SK-N-SH (cell line): ENCODE measurements around the gene TAAR2. TPM values are rescaled to one million over a fixed set of nuclear protein-coding genes. Genes with fewer than 3 reads are reported as not detected.

Experiments used
- CTCF ChIA-PET: fragments of 300-600, 350-600 bp; formaldehyde crosslinking; extraction: SDS; loops from one replicate; lab custom pipeline; 2021; lab: Yijun Ruan, JAX
- POLR2A ChIA-PET: fragments of 350-600 bp; sonication (Branson Sonifier 250); formaldehyde crosslinking; extraction: SDS; loops from one replicate; lab custom pipeline; 2020; ENCODE audit warnings: antibody characterized with exemption, inconsistent platforms; lab: Yijun Ruan, JAX
- DNase-seq: peaks from one replicate; pipeline ENCODE4 v3.0.0; 2012
- H2AFZ ChIP-seq: fragments of 200-600 bp; sonication (generic); 2 replicates; pipeline ENCODE4 v1.8.1; 2016; ENCODE audit warnings: antibody characterized with exemption, mild to moderate bottlenecking, low read depth
- H3F3A ChIP-seq: fragments of 200-600 bp; sonication (generic); replicated peaks from 2 replicates; pipeline ENCODE3; 2016; ENCODE audit warnings: antibody characterized with exemption, mild to moderate bottlenecking; ENCODE audit not compliant: insufficient read depth
- H3K27ac ChIP-seq, 2 experiments: fragments of 200-500 bp in 1 of 2; fragments of 200-600 bp in 1 of 2; sonication (Bioruptor generic) in 1 of 2; sonication (generic), shearing (Covaris generic) in 1 of 2; 2 replicates each; pipeline versions ENCODE4 v1.5.1 to v1.6.1; 2014 to 2016; ENCODE audit warnings: low read depth in 2 of 2, inconsistent platforms in 1 of 2, low read length in 1 of 2, mild to moderate bottlenecking in 1 of 2, mixed read lengths in 1 of 2
- H3K27me3 ChIP-seq: fragments of 200-600 bp; sonication (generic), shearing (Covaris generic); 2 replicates; pipeline ENCODE4 v1.6.1; 2016; ENCODE audit warnings: mixed run types; ENCODE audit not compliant: insufficient read depth
- H3K36me3 ChIP-seq, 2 experiments: fragments of 200-500 bp in 1 of 2; fragments of 200-600 bp in 1 of 2; sonication (Bioruptor generic) in 1 of 2; sonication (generic) in 1 of 2; replicated peaks in 1 of 2; 2 replicates each; pipeline versions ENCODE3 to v1.5.1; 2014 to 2016; ENCODE audit warnings: low read length in 1 of 2, mild to moderate bottlenecking in 1 of 2; ENCODE audit not compliant: insufficient read depth in 2 of 2, control insufficient read depth in 1 of 2
- H3K4me1 ChIP-seq, 2 experiments: fragments of 200-500 bp in 1 of 2; fragments of 200-600 bp in 1 of 2; sonication (Bioruptor generic) in 1 of 2; sonication (generic), shearing (Covaris generic) in 1 of 2; 2 replicates each; pipeline versions ENCODE4 v1.5.1 to v1.6.1; 2014 to 2016; ENCODE audit warnings: low read depth in 1 of 2, low read length in 1 of 2, mixed run types in 1 of 2; ENCODE audit not compliant: insufficient read depth in 2 of 2, control insufficient read depth in 1 of 2
- H3K4me2 ChIP-seq: fragments of 200-600 bp; sonication (generic), shearing (Covaris generic); 2 replicates; pipeline ENCODE4 v1.6.1; 2017; ENCODE audit warnings: mixed run types
- H3K4me3 ChIP-seq, 2 experiments: fragments of 200-500 bp in 1 of 2; fragments of 200-600 bp in 1 of 2; sonication (Bioruptor generic) in 1 of 2; sonication (generic), shearing (Covaris generic) in 1 of 2; 2 replicates each; pipeline versions ENCODE4 v1.5.1 to v1.8.1; 2014 to 2016; ENCODE audit warnings: low read depth in 2 of 2, inconsistent platforms in 1 of 2, low read length in 1 of 2, mild to moderate bottlenecking in 1 of 2, mixed read lengths in 1 of 2, moderate library complexity in 1 of 2
- H3K79me2 ChIP-seq: fragments of 200-600 bp; sonication (generic); 2 replicates; pipeline ENCODE4 v1.8.1; 2017; ENCODE audit warnings: mild to moderate bottlenecking; ENCODE audit not compliant: insufficient read depth
- H3K9ac ChIP-seq: fragments of 200-600 bp; sonication (generic); 2 replicates; pipeline ENCODE4 v1.6.1; 2017; ENCODE audit warnings: mixed run types
- H3K9me2 ChIP-seq: fragments of 200-600 bp; sonication (generic); 2 replicates; pipeline ENCODE4 v1.6.1; 2017; ENCODE audit warnings: mixed run types
- H3K9me3 ChIP-seq: fragments of 200-600 bp; sonication (generic); 2 replicates; pipeline ENCODE4 v1.6.1; 2017; ENCODE audit warnings: mixed run types, mild to moderate bottlenecking, moderate library complexity
- H4K20me1 ChIP-seq: fragments of 200-600 bp; sonication (generic); 2 replicates; pipeline ENCODE4 v1.6.1; 2017; ENCODE audit warnings: mild to moderate bottlenecking, mixed run types; ENCODE audit not compliant: insufficient read depth
- CTCF ChIP-seq: fragments of 200-600 bp; sonication (generic); IDR thresholded peaks from 2 replicates; pipeline ENCODE4 v1.6.1; 2017; ENCODE audit warnings: antibody characterized with exemption, mild to moderate bottlenecking, moderate library complexity
- ELF1 ChIP-seq: IDR thresholded peaks from 2 replicates; pipeline ENCODE4 v1.4.0; 2012
- FOXJ3 ChIP-seq: sonication (generic); formaldehyde crosslinking; IDR thresholded peaks from 2 replicates; pipeline ENCODE4 v1.5.1; 2020; ENCODE audit warnings: mild to moderate bottlenecking, missing genetic modification reagents
- IRF3 ChIP-seq: fragments of 150-350 bp; IDR thresholded peaks from 2 replicates; pipeline ENCODE4 v1.6.1; 2016; ENCODE audit warnings: mild to moderate bottlenecking, low read depth, low read length
- MEF2A ChIP-seq: IDR thresholded peaks from 2 replicates; pipeline ENCODE4 v1.4.0; 2012; ENCODE audit warnings: low read depth, borderline replicate concordance
- MXI1 ChIP-seq: IDR thresholded peaks from 2 replicates; pipeline ENCODE4 v1.6.1; 2012; ENCODE audit warnings: mild to moderate bottlenecking, low read depth, low read length, improper control_type of control experiment
- RAD21 ChIP-seq: IDR thresholded peaks from 2 replicates; pipeline ENCODE4 v1.6.1; 2012; ENCODE audit warnings: mild to moderate bottlenecking, low read length
- REST ChIP-seq: IDR thresholded peaks from 2 replicates; pipeline ENCODE4 v1.6.1; 2012; ENCODE audit warnings: mild to moderate bottlenecking, low read depth, low read length, moderate library complexity
- RFX5 ChIP-seq: IDR thresholded peaks from 2 replicates; pipeline ENCODE4 v1.6.1; 2012; ENCODE audit warnings: mild to moderate bottlenecking, improper control_type of control experiment, low read length
- RXRA ChIP-seq: IDR thresholded peaks from 2 replicates; pipeline ENCODE4 v1.4.0; 2012; ENCODE audit warnings: low read depth, mild to moderate bottlenecking, borderline replicate concordance
- SIN3A ChIP-seq: IDR thresholded peaks from 2 replicates; pipeline ENCODE4 v1.6.1; 2012; ENCODE audit warnings: low read depth, mild to moderate bottlenecking, low read length, moderate library complexity, borderline replicate concordance
- TAF1 ChIP-seq: IDR thresholded peaks from 2 replicates; pipeline ENCODE4 v1.6.1; 2012; ENCODE audit warnings: low read depth, mild to moderate bottlenecking, low read length, moderate library complexity, borderline replicate concordance
- USF2 ChIP-seq: fragments of 150-350 bp; IDR thresholded peaks from 2 replicates; pipeline ENCODE4 v1.6.1; 2017; ENCODE audit warnings: antibody characterized with exemption, low read length, low read depth, borderline replicate concordance
- ZBTB33 ChIP-seq: IDR thresholded peaks from 2 replicates; pipeline ENCODE4 v1.4.0; 2012; ENCODE audit warnings: low read depth, borderline replicate concordance
- WGBS: methylation state at CpG from one replicate; pipeline ENCODE4 v1.1.6; 2017; ENCODE audit warnings: low lambda C conversion rate; 5-methylcytosine and 5-hydroxymethylcytosine counted together
- polyA plus RNA-seq, 3 experiments: library from polyadenylated mRNA; depleted of rRNA; stranded (reverse); fragments of >200 nt; gene quantifications; 2 replicates each; pipeline ENCODE4 v1.2.3, GENCODE V29; 2012

TAAR2 gene
- polyA plus RNA-seq, 1 of the 3 experiments (the other 2 are of a cell fraction): not detected

GRCh38 chr6:132669690-132670291 lies 45.7 kb upstream of the TAAR2 start:
- no peaks in the 10 kb centered on the region for H4K20me1 ChIP-seq
- ChIA-PET CTCF (interaction anchor here (0.8 to 3.1 kb wide), 11 partner anchors 10 to 862 kb away, joined by 3 to 10 read pairs (median 3); partner anchors contain the start of gene SLC18B1), POLR2A (no interaction called here)
- TF ChIP-seq CTCF (peak; percentile 62), USF2 (no peak), RAD21 (peak; percentile 58), MEF2A (no peak)
- H3K27ac ChIP-seq: no peak overlapping the region
- H3K27me3 ChIP-seq: no peaks in the 10 kb centered on the region
- no peak overlapping the region for H2AFZ ChIP-seq
- no peaks in the 10 kb centered on the region for H3K9me3 ChIP-seq
- no peaks in the 10 kb centered on the region for H3K9me2 ChIP-seq
- H3K36me3 ChIP-seq: no peaks in the 10 kb centered on the region
- H3F3A ChIP-seq: no peaks in the 10 kb centered on the region
- H3K4me2 ChIP-seq: no peak overlapping the region
- WGBS: 3% methylated on average over 4 of the region's 4 CpGs
- peak; percentile 8 for DNase-seq
- H3K79me2 ChIP-seq: no peaks in the 10 kb centered on the region
- H3K9ac ChIP-seq: no peak overlapping the region
- H3K4me1 ChIP-seq: no peaks in the 10 kb centered on the region
- no peak overlapping the region for H3K4me3 ChIP-seq

- Histone ChIP-seq H3K9me3 (no peaks in the 10 kb centered on the region), H3K4me3 (no peak overlapping the region), H3F3A (no peaks in the 10 kb centered on the region), H3K79me2 (no peaks in the 10 kb centered on the region), H3K27ac (no peak overlapping the region), H3K27me3 (no peaks in the 10 kb centered on the region), H2AFZ (no peak overlapping the region), H3K4me2 (no peak overlapping the region), H3K9ac (no peak overlapping the region), H3K4me1 (no peaks in the 10 kb centered on the region), H3K36me3 (no peaks in the 10 kb centered on the region), H4K20me1 (no peaks in the 10 kb centered on the region), H3K9me2 (no peaks in the 10 kb centered on the region)
- 9% methylated on average over 4 of the region's 4 CpGs for WGBS
- CTCF ChIA-PET: interaction anchor here (1.3 kb wide), 1 partner anchor 132 kb away, joined by 4 read pairs; the partner anchor contains the start of gene SLC18B1
- POLR2A ChIA-PET: no interaction called here
- DNase-seq: no peak
- no peak for TF ChIP-seq CTCF
- TF ChIP-seq SIN3A: no peak
- TF ChIP-seq FOXJ3 (CRISPR knock-in tag): no peak
- TF ChIP-seq RFX5: no peak
- TF ChIP-seq ZBTB33: no peak
- no peak for TF ChIP-seq REST
- TF ChIP-seq ELF1: no peak
- TF ChIP-seq IRF3: no peak
- TF ChIP-seq RXRA: no peak
- TF ChIP-seq TAF1: no peak
- no peak for TF ChIP-seq MXI1
These were observed 42.0 kb upstream of the TAAR2 start for GRCh38 chr6:132666118-132666517.
